DND-41 (cell line): ENCODE results near the gene IMP4.

Source experiments
- ATAC-seq: fragments of 200-7000 bp; cut with Tn5 transposase; 3 replicates; pipeline ENCODE4 v1.9.1; 2021; ENCODE audit warnings: low read depth; ENCODE audit not compliant: insufficient read depth
- DNase-seq: peaks from one replicate; pipeline ENCODE4 v3.0.0-alpha.2; 2020
- H2AFZ ChIP-seq: 2 replicates; pipeline ENCODE4 v1.6.0; 2012; ENCODE audit warnings: low read depth, low read length
- H3K27ac ChIP-seq: 2 replicates; pipeline ENCODE4 v1.5.1; 2012; ENCODE audit warnings: low read length, inconsistent platforms
- H3K27me3 ChIP-seq: fragments of 200-600 bp; sonication (generic); 2 replicates; pipeline ENCODE4 v1.6.0; 2012; ENCODE audit warnings: low read length, mild to moderate bottlenecking, inconsistent platforms; ENCODE audit not compliant: insufficient read depth, poor library complexity
- H3K36me3 ChIP-seq: 2 replicates; pipeline ENCODE4 v1.5.1; 2012; ENCODE audit warnings: low read length, inconsistent platforms; ENCODE audit not compliant: insufficient read depth
- H3K4me1 ChIP-seq: 2 replicates; pipeline ENCODE4 v1.5.1; 2012; ENCODE audit warnings: mild to moderate bottlenecking, low read length; ENCODE audit not compliant: insufficient read depth
- H3K4me2 ChIP-seq: 2 replicates; pipeline ENCODE4 v1.6.0; 2012; ENCODE audit warnings: mild to moderate bottlenecking, moderate library complexity, low read length, inconsistent platforms; ENCODE audit not compliant: insufficient read depth
- H3K4me3 ChIP-seq, 2 experiments: fragments of 200-600 bp in 1 of 2; shearing (Covaris generic) in 1 of 2; 2 replicates each; pipeline ENCODE4 v1.5.1; 2012 to 2016; ENCODE audit warnings: inconsistent platforms in 2 of 2, low read length in 2 of 2, mild to moderate bottlenecking in 2 of 2, low read depth in 1 of 2, moderate library complexity in 1 of 2
- H3K79me2 ChIP-seq: 2 replicates; pipeline ENCODE4 v1.6.0; 2012; ENCODE audit warnings: low read length, inconsistent platforms; ENCODE audit not compliant: insufficient read depth
- H3K9ac ChIP-seq: 2 replicates; pipeline ENCODE4 v1.6.0; 2012; ENCODE audit warnings: low read depth, mild to moderate bottlenecking, inconsistent platforms, low read length, moderate library complexity
- H3K9me3 ChIP-seq: 2 replicates; pipeline ENCODE4 v1.5.1; 2012; ENCODE audit warnings: low read length, moderate library complexity, mild to moderate bottlenecking, inconsistent platforms; ENCODE audit not compliant: insufficient read depth, severe bottlenecking
- H4K20me1 ChIP-seq: 2 replicates; pipeline ENCODE4 v1.6.0; 2012; ENCODE audit warnings: low read length; ENCODE audit not compliant: insufficient read depth
- EZH2 ChIP-seq: IDR thresholded peaks from 3 replicates; pipeline ENCODE4 v1.6.1; 2012; ENCODE audit warnings: borderline replicate concordance, low read depth, mild to moderate bottlenecking, moderate library complexity, low read length, inconsistent platforms; ENCODE audit not compliant: severe bottlenecking
- TF ChIP-seq, protein P1 (sequence below): IDR thresholded peaks from 2 replicates; pipeline ENCODE4 v1.5.1; 2012; ENCODE audit warnings: borderline replicate concordance, low read length, moderate library complexity, mild to moderate bottlenecking; ENCODE audit not compliant: poor library complexity, severe bottlenecking; ENCODE audit errors: extremely low read depth

IMP4 gene

DNA sequence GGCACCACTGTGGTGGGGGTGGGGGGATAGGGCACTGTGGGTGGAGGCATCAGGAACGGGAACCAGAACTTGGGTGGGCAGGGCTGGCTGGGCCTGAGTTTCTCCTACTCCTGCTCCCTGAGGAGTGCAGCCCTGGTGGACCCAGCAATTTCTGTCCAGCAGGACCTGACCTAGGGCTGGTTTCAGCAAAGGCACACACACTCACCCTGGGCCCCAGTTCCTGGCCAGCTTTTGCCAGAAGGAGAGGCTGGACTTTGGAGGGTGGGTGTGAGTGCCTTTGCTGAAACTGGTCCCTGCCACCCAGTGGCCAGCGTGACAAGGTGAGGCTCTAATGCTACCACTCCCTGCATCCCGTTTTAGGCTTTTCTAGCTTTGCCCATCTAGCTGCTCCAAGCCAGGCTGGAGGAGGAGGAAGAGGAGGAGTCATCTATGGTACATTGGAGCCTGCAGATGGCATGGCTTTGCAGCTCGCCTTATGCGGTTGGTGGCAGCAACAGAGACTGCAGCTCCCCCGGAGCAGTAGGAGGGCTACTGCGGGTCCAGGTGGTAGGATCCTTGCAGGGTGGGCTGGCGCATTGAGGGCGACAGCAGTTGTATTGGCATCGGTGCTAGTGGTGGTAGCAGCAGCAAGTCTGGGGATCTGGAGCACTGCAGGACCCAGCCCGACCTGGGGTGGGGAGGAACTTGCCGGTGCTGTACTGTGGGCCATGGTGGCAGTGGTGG is 40.4 kb upstream of the IMP4 start:
- DNase-seq, result no peak
- H3K27me3 ChIP-seq, result no peaks in the 10 kb centered on the region
- H3K9ac ChIP-seq, result no peak overlapping the region
- no peak overlapping the region for H2AFZ ChIP-seq
- H3K27ac ChIP-seq, result no peak overlapping the region
- TF ChIP-seq, protein P1, sequence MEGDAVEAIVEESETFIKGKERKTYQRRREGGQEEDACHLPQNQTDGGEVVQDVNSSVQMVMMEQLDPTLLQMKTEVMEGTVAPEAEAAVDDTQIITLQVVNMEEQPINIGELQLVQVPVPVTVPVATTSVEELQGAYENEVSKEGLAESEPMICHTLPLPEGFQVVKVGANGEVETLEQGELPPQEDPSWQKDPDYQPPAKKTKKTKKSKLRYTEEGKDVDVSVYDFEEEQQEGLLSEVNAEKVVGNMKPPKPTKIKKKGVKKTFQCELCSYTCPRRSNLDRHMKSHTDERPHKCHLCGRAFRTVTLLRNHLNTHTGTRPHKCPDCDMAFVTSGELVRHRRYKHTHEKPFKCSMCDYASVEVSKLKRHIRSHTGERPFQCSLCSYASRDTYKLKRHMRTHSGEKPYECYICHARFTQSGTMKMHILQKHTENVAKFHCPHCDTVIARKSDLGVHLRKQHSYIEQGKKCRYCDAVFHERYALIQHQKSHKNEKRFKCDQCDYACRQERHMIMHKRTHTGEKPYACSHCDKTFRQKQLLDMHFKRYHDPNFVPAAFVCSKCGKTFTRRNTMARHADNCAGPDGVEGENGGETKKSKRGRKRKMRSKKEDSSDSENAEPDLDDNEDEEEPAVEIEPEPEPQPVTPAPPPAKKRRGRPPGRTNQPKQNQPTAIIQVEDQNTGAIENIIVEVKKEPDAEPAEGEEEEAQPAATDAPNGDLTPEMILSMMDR, result no peak
- TF ChIP-seq EZH2, result no peak
- no peak overlapping the region for H3K4me3 ChIP-seq
- H3K9me3 ChIP-seq, result no peaks in the 10 kb centered on the region
- no peaks in the 10 kb centered on the region for H3K79me2 ChIP-seq
- no peak overlapping the region for H3K4me2 ChIP-seq
- no peaks in the 10 kb centered on the region for H4K20me1 ChIP-seq
- no peaks in the 10 kb centered on the region for H3K36me3 ChIP-seq
- peak; percentile 29; the same call in 1 of the 3 replicates for ATAC-seq
- no peaks in the 10 kb centered on the region for H3K4me1 ChIP-seq

DNA sequence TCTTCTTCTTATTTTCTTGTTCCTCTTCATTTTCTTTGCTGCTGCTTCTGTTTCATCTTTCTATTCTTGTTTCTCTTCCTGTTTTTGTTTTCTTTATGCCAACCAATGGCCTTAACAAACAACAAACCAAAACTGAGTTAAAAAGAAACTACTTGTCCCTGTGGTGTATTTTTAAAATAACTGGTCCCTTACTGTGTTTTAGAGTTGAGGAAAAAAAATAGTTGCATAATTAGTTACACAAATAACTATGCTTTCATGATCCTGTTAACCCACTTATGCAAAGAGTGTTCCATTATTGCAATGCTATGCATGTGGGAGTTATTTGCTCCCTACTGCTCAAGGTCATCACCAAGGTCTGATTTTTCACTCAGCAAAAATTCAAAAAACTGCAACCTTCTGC is 39.5 kb upstream of the IMP4 start:
- H3K36me3 ChIP-seq, result no peaks in the 10 kb centered on the region
- H2AFZ ChIP-seq, result no peak overlapping the region
- ATAC-seq (no peak), DNase-seq (no peak)
- no peak overlapping the region for H3K4me2 ChIP-seq
- no peaks in the 10 kb centered on the region for H3K9me3 ChIP-seq
- H4K20me1 ChIP-seq, result no peaks in the 10 kb centered on the region
- no peaks in the 10 kb centered on the region for H3K79me2 ChIP-seq
- no peak overlapping the region for H3K27ac ChIP-seq
- H3K4me3 ChIP-seq, result no peak overlapping the region
- no peak for TF ChIP-seq EZH2
- H3K4me1 ChIP-seq, result no peaks in the 10 kb centered on the region
- no peak overlapping the region for H3K9ac ChIP-seq
- H3K27me3 ChIP-seq, result no peaks in the 10 kb centered on the region

DNA sequence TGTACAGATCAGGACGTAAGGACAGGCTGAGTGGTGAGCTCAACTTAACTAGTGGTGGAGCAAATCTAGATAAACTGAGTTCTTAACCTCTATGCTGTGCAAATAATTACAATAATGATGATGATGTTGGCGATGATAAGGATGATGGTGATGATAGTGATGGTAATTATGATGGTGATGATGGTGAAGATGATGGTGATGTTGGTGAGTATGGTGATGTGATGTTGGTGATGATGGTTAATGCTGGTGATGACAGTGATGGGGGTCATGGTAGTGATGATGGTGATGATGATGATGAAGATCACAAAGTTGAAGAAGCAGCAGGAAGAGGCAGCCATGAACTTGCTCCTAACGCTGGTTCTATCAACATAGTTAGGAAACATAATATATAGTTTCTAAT is 38.0 kb upstream of the IMP4 start:
- Histone ChIP-seq H3K36me3 (no peaks in the 10 kb centered on the region), H3K9ac (no peak overlapping the region), H2AFZ (no peak overlapping the region), H3K27me3 (no peaks in the 10 kb centered on the region), H3K79me2 (no peaks in the 10 kb centered on the region), H3K4me2 (no peak overlapping the region), H3K27ac (no peak overlapping the region), H3K9me3 (no peaks in the 10 kb centered on the region), H3K4me3 (no peak overlapping the region), H3K4me1 (no peaks in the 10 kb centered on the region), H4K20me1 (peaks cover under 1% of the 10 kb centered on the region; the same call in 1 of the 2 replicates)
- DNase-seq (no peak), ATAC-seq (no peak)
- no peak for TF ChIP-seq EZH2
- TF ChIP-seq, protein P1, result no peak

DNA sequence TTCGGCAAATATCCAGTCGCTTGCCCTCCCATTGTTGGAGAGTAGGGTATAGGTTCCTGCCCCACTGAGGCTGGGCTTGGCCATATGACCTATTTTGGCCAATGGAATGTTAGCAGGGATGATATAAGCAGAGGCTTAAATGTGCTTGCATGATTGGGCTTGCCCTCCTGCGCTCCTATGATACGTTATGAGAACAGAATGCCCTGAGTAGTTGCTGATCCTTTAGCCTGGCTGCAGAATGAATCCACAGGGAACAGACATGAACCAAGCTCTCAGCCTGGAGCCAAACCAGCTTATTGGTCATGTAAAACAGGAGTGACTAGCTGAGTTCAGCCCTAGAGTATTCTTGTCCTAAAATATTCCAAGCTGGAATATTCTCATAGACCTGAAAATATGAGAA is 34.8 kb upstream of the IMP4 start:
- peaks cover 3% of the 10 kb centered on the region; the same call in 1 of the 2 replicates for H4K20me1 ChIP-seq
- H3K4me1 ChIP-seq, result no peaks in the 10 kb centered on the region
- H3K4me3 ChIP-seq, result no peak overlapping the region
- no peak for DNase-seq
- H3K79me2 ChIP-seq, result no peaks in the 10 kb centered on the region
- no peak overlapping the region for H3K27ac ChIP-seq
- no peaks in the 10 kb centered on the region for H3K9me3 ChIP-seq
- H3K9ac ChIP-seq, result no peak overlapping the region
- no peak overlapping the region for H3K4me2 ChIP-seq
- no peaks in the 10 kb centered on the region for H3K27me3 ChIP-seq
- H3K36me3 ChIP-seq, result no peaks in the 10 kb centered on the region
- H2AFZ ChIP-seq, result no peak overlapping the region
- TF ChIP-seq, protein P1, result no peak
- TF ChIP-seq EZH2, result no peak
- ATAC-seq, result no peak
